Sigmoid colon (tissue), 7 donors: ENCODE measurements around the gene CCT2. TPM values are rescaled to one million over a fixed set of nuclear protein-coding genes. Genes with fewer than 3 reads are reported as not detected.

Source experiments
- DNase-seq: peaks from one replicate; pipeline ENCODE4 v3.0.0-alpha.2; 2019
- H3K27ac ChIP-seq, 4 donors: fragments of 200-600 bp; sonication (generic); one replicate each; pipeline ENCODE4 v1.5.1; 2016 to 2019; ENCODE audit warnings: mild to moderate bottlenecking in 1 of 4
- H3K27me3 ChIP-seq, 3 donors: fragments of 200-600 bp; sonication (generic); one replicate each; pipeline ENCODE4 v1.5.1; 2019; ENCODE audit warnings: mild to moderate bottlenecking in 1 of 3
- H3K36me3 ChIP-seq, 4 donors: fragments of 200-600 bp; sonication (generic); one replicate each; pipeline ENCODE4 v1.5.1; 2016 to 2019
- H3K4me1 ChIP-seq, 4 donors: fragments of 200-600 bp; sonication (generic); one replicate each; pipeline ENCODE4 v1.5.1; 2017 to 2019
- H3K4me3 ChIP-seq, 4 donors: fragments of 200-600 bp; sonication (generic); one replicate each; pipeline ENCODE4 v1.5.1; 2017 to 2019; ENCODE audit warnings: mild to moderate bottlenecking in 2 of 4, moderate library complexity in 1 of 4
- H3K9me3 ChIP-seq, 4 donors: fragments of 200-600 bp in 3 of 4; sonication (generic) in 3 of 4; one replicate each; pipeline versions ENCODE4 v1.5.1 to v1.6.1; 2013 to 2019
- CTCF ChIP-seq, 4 experiments: fragments of 450-650 bp in 3 of 4; fragments of 200-600 bp in 1 of 4; IDR thresholded peaks; one replicate each; pipeline ENCODE4 v1.5.1; 2016 to 2019; ENCODE audit warnings: antibody characterized with exemption in 4 of 4, mild to moderate bottlenecking in 3 of 4, moderate library complexity in 2 of 4
- EP300 ChIP-seq, 4 donors: sonication (generic); formaldehyde crosslinking; IDR thresholded peaks; one replicate each; pipeline ENCODE4 v1.6.1; 2017; ENCODE audit warnings: antibody characterized with exemption in 4 of 4
- POLR2A ChIP-seq, 2 donors: fragments of 450-650 bp; IDR thresholded peaks; one replicate each; pipeline ENCODE4 v1.6.1; 2016; ENCODE audit warnings: antibody characterized with exemption in 2 of 2, mild to moderate bottlenecking in 2 of 2, moderate library complexity in 2 of 2
- POLR2AphosphoS5 ChIP-seq, 4 donors: sonication (generic); formaldehyde crosslinking; IDR thresholded peaks; one replicate each; pipeline ENCODE4 v1.6.1; 2017; ENCODE audit warnings: antibody characterized with exemption in 4 of 4
- WGBS, 2 donors: extraction: QIAGEN DNeasy Blood & Tissue Kit; methylation state at CpG; one replicate each; pipeline ENCODE4 v1.1.7; 2013; 5-methylcytosine and 5-hydroxymethylcytosine counted together
- intact Hi-C: fragments of 100-400 bp; cut with DNase I; formaldehyde crosslinking; loops from one replicate; pipeline ENCODE4 v1.15.1; 2023
- polyA plus RNA-seq, 3 donors: library from polyadenylated mRNA; stranded (reverse); fragments of 200-250 nt; gene quantifications; one replicate each; pipeline ENCODE4 v1.2.3, GENCODE V29; 2013
- small RNA-seq, 3 donors: library from RNA; depleted of rRNA; stranded (forward); fragments of <200 nt; gene quantifications; one replicate each; pipeline ENCODE3, GENCODE V24; 2016
- total RNA-seq, 4 donors: library from RNA; depleted of rRNA; stranded (reverse); fragments of >200 nt; gene quantifications; one replicate each; pipeline ENCODE4 v1.1.0, GENCODE V29; 2016
- donor health status: healthy with polysubstance abuse.
- donor health status: Bipolar disorder and iron deficiency.
- donor health status: healthy.

CCT2 gene
- total and polyA plus RNA-seq, 7 donors: 79.9 to 126 (median 120) TPM

DNA sequence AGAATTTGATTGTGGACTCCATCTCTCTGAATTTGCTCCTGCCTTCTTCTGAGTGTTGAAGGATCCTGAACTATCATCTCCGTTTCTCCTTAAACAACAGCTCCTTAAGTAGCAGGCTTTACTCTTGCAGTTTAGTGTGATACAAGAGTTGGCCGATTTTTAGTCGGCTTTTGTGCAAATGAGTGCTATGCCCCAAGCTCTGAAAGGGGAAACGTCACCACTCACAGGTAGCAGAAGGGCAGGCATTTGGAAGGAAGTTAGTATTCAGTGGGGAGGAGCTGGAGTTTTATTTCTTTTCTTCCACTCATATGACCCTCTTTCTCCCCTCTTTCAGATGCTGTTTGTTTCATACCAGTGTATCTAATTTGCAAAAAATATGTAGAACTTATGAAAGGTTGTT, 61.9 kb downstream of the CCT2 start:
- H3K27ac ChIP-seq: no peak overlapping the region
- H3K4me3 ChIP-seq: no peak overlapping the region
- no peaks in the 10 kb centered on the region for H3K9me3 ChIP-seq
- WGBS, 2 donors: 68 to 73% methylated on average over 4 of the region's 4 CpGs
- H3K27me3 ChIP-seq: no peaks in the 10 kb centered on the region
- TF ChIP-seq POLR2A (IDR thresholded peaks at IDR 0.05): no peak
- no peak for TF ChIP-seq POLR2AphosphoS5 (IDR thresholded peaks at IDR 0.05)
- no peak for TF ChIP-seq CTCF (IDR thresholded peaks at IDR 0.05)
- no peak for TF ChIP-seq EP300 (IDR thresholded peaks at IDR 0.05)
- no peaks in the 10 kb centered on the region for H3K36me3 ChIP-seq
- DNase-seq: no peak
- H3K4me1 ChIP-seq: no peaks in the 10 kb centered on the region
- intact Hi-C loops: no loop called here

GRCh38 chr12:69648476-69648875, 63.2 kb downstream of the CCT2 start:
- DNase-seq: no peak
- TF ChIP-seq EP300 (IDR thresholded peaks at IDR 0.05) (no peak), POLR2AphosphoS5 (IDR thresholded peaks at IDR 0.05) (no peak), POLR2A (IDR thresholded peaks at IDR 0.05) (no peak), CTCF (IDR thresholded peaks at IDR 0.05) (no peak)
- Histone ChIP-seq H3K36me3 (no peaks in the 10 kb centered on the region), H3K4me1 (no peaks in the 10 kb centered on the region), H3K27me3 (no peaks in the 10 kb centered on the region), H3K4me3 (no peak overlapping the region), H3K9me3 (no peaks in the 10 kb centered on the region), H3K27ac (no peak overlapping the region)
- intact Hi-C loops: no loop called here
- WGBS, 2 donors: 84 to 89% methylated on average over 3 of the region's 3 CpGs

DNA sequence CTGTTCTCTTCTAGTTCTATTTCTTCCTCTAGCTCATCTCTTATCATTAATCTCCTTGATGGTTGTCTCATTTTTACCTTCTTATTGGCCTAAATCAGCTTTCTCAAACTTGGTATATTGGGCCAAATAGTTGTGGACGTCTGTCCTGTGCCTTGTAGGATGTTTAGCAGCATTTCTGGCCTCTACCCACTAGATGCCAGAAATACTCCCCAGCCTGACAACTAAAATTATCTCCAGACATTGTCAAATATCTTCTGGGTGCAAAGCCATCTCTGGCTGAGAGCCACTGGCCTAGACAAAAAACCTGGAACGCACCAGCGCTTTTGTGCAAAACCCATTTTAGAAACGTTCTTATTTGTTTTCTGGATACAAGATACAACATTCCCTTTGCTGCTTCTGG, 64.3 kb downstream of the CCT2 start:
- no peak overlapping the region for H3K4me3 ChIP-seq
- no peaks in the 10 kb centered on the region for H3K27me3 ChIP-seq
- TF ChIP-seq EP300 (IDR thresholded peaks at IDR 0.05) (no peak), POLR2A (IDR thresholded peaks at IDR 0.05) (no peak), POLR2AphosphoS5 (IDR thresholded peaks at IDR 0.05) (no peak), CTCF (IDR thresholded peaks at IDR 0.05) (no peak)
- no peaks in the 10 kb centered on the region for H3K4me1 ChIP-seq
- no peak overlapping the region for H3K27ac ChIP-seq
- no peaks in the 10 kb centered on the region for H3K36me3 ChIP-seq
- intact Hi-C loops: no loop called here
- H3K9me3 ChIP-seq: no peaks in the 10 kb centered on the region
- WGBS, 2 donors: 64 to 87% methylated on average over 4 of the region's 4 CpGs
- no peak for DNase-seq

Small RNAs within 50 kb of the gene (small RNA-seq; reads per million reads assigned to genes)
- 5.9 to 17.8 (median 9.2) reads per million in 3 donors for gene MIR3913-1

Other genes starting within 250 kb of the CCT2 start
- gene LYZ, start 237.1 kb upstream of the CCT2 start, total RNA-seq: 10 to 100 TPM; 28.0 to 70.6 (median 40.0) TPM
- 100 to 1,000 TPM; 108 to 652 (median 213) TPM for gene LYZ, start 237.1 kb upstream of the CCT2 start, polyA plus RNA-seq
- gene YEATS4, start 225.7 kb upstream of the CCT2 start, total RNA-seq: 10 to 100 TPM; 13.3 to 61.2 (median 29.7) TPM
- 10 to 100 TPM; 16.6 to 19.8 (median 18.9) TPM for gene YEATS4, start 225.7 kb upstream of the CCT2 start, polyA plus RNA-seq
- 10 to 100 TPM; 33.8 to 48.4 (median 40.3) TPM for gene FRS2, start 115.1 kb upstream of the CCT2 start, total RNA-seq
- 10 to 100 TPM in 2 of 3 donors, 1 to 10 TPM in 1; 7.6 to 18.0 (median 11.4) TPM for gene FRS2, start 115.1 kb upstream of the CCT2 start, polyA plus RNA-seq
- not detected for gene LRRC10, start 25.4 kb downstream of the CCT2 start, total RNA-seq
- under 1 TPM in 2 of 3 donors, not detected in 1; under 0.01 to 0.01 TPM for gene LRRC10, start 25.4 kb downstream of the CCT2 start, polyA plus RNA-seq
- gene BEST3, start 113.8 kb downstream of the CCT2 start, total RNA-seq: not detected
- gene BEST3, start 113.8 kb downstream of the CCT2 start, polyA plus RNA-seq: not detected
- gene RAB3IP, start 153.4 kb downstream of the CCT2 start, total RNA-seq: 10 to 100 TPM in 1 of 4 donors, 1 to 10 TPM in 3; 3.6 to 11.4 (median 8.3) TPM
- gene RAB3IP, start 153.4 kb downstream of the CCT2 start, polyA plus RNA-seq: 10 to 100 TPM; 24.0 to 40.0 (median 25.2) TPM
- gene MYRFL, start 239.8 kb downstream of the CCT2 start, total RNA-seq: not detected
- gene MYRFL, start 239.8 kb downstream of the CCT2 start, polyA plus RNA-seq: under 1 TPM in 1 of 3 donors, not detected in 2; 0.48 TPM